OCI-M2 (cell line): ENCODE results near the gene COG5.
"Not testable (repeated sequence)": the region's sequence is repeated elsewhere in the genome, so short reads cannot be mapped to it uniquely, and the experiment has no call there.

Source experiments
- DNase-seq: peaks from one replicate; lab custom pipeline; 2025; ENCODE audit not compliant: unreplicated experiment; lab: John Stamatoyannopoulos, UW

COG5 gene

GRCh38 chr7:107236862-107237261, 326.9 kb downstream of the COG5 start:
- DNase-seq: no peak

- DNase-seq: no peak
Observed at GRCh38 chr7:107234436-107234835, 329.3 kb downstream of the COG5 start.

- DNase-seq: no peak
Observed at GRCh38 chr7:107233981-107234380, 329.7 kb downstream of the COG5 start.

- DNase-seq: no peak
Observed at GRCh38 chr7:107233174-107233573, 330.5 kb downstream of the COG5 start.

GRCh38 chr7:107232568-107233090, 331.1 kb downstream of the COG5 start:
- DNase-seq: no peak

GRCh38 chr7:107230334-107230733, 333.4 kb downstream of the COG5 start:
- no peak for DNase-seq

GRCh38 chr7:107228291-107228690, 335.4 kb downstream of the COG5 start:
- DNase-seq: no peak

- no peak for DNase-seq
Observed at GRCh38 chr7:107224374-107225223, 339.1 kb downstream of the COG5 start.

- DNase-seq: not testable (repeated sequence)
Observed at GRCh38 chr7:107220806-107221205, 342.9 kb downstream of the COG5 start.

GRCh38 chr7:107220356-107220755, 343.4 kb downstream of the COG5 start:
- DNase-seq: no peak

- DNase-seq: no peak
Observed at GRCh38 chr7:107219563-107220244, 344.0 kb downstream of the COG5 start.

GRCh38 chr7:107213945-107214344, 349.8 kb downstream of the COG5 start:
- no peak for DNase-seq

GRCh38 chr7:107213193-107213788, 350.4 kb downstream of the COG5 start:
- DNase-seq: no peak

- DNase-seq: no peak
Observed at GRCh38 chr7:107212725-107213124, 351.0 kb downstream of the COG5 start.

GRCh38 chr7:107210400-107210799, 353.3 kb downstream of the COG5 start:
- no peak for DNase-seq

- no peak for DNase-seq
Observed at GRCh38 chr7:107209565-107209964, 354.2 kb downstream of the COG5 start.

GRCh38 chr7:107208563-107208962, 355.2 kb downstream of the COG5 start:
- DNase-seq: no peak

- no peak for DNase-seq
Observed at GRCh38 chr7:107208024-107208521, 355.6 kb downstream of the COG5 start.

GRCh38 chr7:107207459-107207858, 356.3 kb downstream of the COG5 start:
- DNase-seq: no peak

GRCh38 chr7:107206706-107207105, 357.0 kb downstream of the COG5 start:
- no peak for DNase-seq

GRCh38 chr7:107206136-107206535, 357.6 kb downstream of the COG5 start:
- DNase-seq: no peak

GRCh38 chr7:107203607-107204006, 360.1 kb downstream of the COG5 start:
- no peak for DNase-seq
